ENCODE results near the gene WNK2.

Gene WNK2

GRCh38 chr9:93292664-93293328 is 108.9 kb downstream of the WNK2 start:
- no peak for DNase-seq

- DNase-seq: no peak
These were observed 110.1 kb downstream of the WNK2 start for GRCh38 chr9:93294011-93294410.

GRCh38 chr9:93295031-93295430 is 111.1 kb downstream of the WNK2 start:
- DNase-seq: peak in 1 of 56 donors; percentile 31

GRCh38 chr9:93295456-93296076 is 111.6 kb downstream of the WNK2 start:
- DNase-seq: no peak

GRCh38 chr9:93296889-93297480 is 113.0 kb downstream of the WNK2 start:
- DNase-seq: no peak

DNA sequence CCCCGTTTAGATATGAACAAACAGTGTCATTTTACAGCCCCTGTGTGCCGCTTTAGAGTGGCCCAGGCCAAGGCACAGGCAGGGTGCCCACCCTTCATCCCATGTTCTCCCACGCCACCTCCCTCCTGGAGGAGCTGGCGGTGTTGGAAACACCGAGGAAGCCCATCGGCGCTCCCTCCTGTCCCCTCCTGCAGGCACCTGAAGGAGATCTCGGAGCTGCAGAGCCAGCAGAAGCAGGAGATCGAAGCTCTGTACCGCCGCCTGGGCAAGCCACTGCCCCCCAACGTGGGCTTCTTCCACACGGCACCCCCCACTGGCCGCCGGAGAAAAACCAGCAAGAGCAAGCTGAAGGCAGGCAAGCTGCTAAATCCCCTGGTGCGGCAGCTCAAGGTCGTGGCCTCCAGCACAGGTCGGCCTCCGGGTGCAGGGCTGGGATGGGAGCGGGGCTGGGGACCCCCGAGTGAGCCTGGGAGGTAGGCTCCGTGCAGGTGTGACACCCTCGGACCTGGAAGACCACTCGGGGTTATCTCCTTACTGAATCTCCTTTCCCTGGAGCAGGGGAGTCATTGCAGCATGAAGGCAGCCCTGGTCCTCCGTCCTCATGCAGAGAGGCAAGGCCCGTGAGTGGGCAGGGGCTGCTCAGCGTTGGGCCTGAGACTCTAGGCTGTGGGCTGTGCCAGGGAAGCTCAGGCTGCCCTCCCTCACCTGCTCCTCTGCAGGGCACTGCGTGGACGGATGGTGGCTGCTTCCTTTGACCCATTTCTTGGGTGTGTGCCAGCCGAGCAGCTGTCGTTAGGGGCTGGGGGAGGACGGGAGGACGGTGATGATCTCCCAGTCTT is 113.9 kb downstream of the WNK2 start:
- DNase-seq: no peak

GRCh38 chr9:93298498-93299417 is 114.8 kb downstream of the WNK2 start:
- no peak for DNase-seq

DNA sequence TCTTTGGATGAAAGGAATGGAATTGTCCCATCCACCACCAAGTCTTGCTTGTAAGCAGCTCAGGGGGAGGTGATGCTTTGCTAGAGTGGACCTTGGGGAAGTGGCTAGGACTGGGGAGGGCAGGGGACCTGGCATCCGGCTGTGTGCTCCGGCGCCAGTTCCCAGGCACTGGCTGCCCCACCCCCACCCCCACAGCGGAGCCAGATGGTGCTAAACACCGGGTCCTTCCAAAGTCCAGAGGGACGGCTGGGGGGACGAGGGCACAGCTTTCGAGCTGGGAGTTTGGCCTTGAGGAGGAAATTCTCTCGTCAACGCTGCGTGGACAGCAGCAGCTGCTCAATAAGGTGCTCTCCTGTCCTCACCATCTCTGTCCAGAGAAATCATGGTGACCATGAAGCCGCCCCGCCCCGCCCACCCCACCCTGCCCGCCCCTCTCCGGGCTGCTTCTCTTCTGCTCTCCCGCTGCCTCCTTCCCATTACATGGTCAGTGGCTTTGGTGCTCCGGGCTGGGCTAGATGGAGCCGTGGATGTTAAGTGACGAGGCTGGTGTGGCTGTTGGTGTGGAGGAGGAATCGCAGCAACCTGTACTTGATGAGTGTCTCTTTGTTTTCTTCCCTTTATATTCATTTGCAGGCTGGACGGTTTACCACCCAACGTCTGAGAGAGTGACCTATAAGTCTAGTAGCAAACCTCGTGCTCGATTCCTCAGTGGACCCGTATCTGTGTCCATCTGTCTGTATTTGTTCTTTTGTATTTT is 115.7 kb downstream of the WNK2 start:
- peak in 5 of 56 donors; percentile 16 to 42 (median 31) for DNase-seq

GRCh38 chr9:93300175-93300572 is 116.2 kb downstream of the WNK2 start:
- no peak for DNase-seq

DNA sequence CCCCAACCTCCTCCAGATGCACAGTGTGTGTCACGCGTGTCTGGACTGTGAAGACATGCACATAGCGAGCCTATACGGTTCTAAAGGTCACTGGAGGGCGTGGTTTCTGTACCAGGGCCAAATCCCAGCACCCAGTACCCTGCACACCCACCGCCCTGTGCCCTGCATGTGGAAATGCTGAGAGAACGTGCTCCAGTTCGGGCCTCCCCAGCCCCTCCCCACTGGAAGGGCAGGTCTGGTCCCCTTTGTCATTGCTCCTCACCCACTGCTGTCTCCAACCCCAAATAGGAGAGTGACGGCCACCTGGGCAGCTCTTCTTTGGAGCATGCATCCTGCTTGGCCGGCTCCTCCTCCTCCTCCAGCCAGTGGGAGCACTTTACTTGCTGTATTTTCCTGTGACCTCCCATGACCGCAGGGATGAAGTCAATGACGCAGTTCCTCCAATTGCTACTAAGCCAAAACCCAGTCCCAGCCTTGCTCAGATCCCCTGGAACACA is 116.7 kb downstream of the WNK2 start:
- no peak for DNase-seq

DNA sequence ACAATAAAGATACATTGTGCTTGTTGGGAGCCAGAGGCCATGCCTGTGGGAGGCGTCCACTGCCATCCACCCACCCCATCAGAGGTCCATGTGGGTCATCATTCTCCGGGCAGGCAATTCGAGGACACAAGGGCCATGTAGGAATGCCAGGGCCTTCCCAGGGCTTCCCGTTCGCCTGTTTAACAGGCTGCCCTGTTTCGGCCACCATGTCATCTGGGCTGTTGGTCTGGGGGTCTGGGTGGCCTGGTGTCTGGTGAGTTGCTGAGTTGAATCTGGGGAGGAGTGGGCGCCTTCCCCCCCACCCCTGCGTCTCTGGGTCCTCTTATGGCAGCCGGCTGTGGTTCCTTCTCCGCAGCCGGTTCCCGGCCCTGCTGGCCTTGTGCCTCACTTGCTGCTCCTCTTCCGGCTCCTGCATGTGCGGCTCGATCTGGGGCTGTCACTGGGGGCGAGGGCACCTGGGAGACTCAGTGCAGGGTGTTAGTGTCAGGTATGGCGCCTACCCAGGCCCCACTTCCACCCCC is 117.4 kb downstream of the WNK2 start:
- DNase-seq: no peak

DNA sequence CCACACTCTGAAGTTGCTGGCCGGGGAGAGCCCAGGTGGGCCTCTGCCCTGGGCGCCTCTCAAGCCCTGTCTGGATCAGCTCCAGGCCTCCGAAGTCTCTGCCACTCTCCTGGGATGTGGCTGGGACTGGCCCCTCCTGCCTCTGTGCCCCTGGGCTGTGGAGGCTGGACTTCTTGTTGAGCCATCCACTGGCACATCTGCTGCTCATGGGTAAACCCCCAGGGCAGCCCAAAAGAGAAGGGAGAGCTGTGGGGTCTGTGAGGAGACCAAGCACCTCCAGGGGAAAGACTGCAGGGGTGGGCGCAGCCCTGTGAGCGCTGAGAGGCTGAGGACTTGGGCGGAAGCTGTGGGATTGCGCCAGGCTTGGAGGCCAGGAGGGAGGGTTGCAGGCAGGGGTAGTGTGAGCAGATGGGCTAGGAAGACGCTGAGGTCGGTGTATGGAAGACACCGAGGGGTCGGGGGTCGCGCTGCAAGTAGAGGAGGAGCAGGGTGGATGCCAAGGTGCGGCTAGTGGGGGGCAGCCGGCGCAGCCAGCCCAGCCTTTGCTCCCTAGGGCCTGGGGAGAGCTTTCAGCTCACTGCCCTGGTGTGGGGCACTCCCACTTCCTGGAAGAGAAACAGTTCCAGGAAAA is 118.1 kb downstream of the WNK2 start:
- DNase-seq: no peak

DNA sequence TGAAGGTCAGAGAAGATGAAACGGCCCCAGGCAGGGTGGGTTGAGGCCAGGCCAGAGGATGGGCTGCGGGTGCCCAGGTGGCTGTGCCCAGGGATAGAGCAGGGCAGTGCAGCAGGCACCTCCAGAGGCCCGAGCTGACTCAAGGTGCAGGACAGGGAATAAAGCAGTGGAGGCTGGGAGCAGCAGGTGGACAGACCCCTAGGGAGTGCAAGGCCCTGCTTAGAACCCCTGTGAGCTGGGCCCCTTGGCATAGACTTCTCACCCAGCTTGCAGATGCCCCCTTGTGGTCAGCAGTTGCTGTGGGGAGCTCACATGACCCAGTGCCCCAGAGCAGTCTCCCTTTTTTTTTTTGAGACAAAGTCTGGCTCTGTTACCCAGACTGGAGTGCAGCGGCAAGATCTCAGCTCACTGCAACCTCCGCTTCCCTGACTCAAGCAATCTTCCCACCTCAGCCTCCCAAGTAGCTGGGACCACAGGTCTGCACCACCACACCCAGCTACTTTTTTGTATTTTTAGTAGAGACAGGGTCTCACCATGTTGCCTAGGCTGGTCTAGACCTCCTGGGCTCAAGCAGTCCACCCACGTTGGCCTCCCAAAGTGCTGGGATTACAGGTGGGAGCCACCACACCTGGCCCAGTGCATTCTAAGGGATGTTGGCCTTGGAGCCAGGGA is 118.8 kb downstream of the WNK2 start:
- DNase-seq: peak in 7 of 56 donors; percentile 17 to 45 (median 28)

- DNase-seq: no peak
These were observed 119.4 kb downstream of the WNK2 start for GRCh38 chr9:93303258-93303771.

DNA sequence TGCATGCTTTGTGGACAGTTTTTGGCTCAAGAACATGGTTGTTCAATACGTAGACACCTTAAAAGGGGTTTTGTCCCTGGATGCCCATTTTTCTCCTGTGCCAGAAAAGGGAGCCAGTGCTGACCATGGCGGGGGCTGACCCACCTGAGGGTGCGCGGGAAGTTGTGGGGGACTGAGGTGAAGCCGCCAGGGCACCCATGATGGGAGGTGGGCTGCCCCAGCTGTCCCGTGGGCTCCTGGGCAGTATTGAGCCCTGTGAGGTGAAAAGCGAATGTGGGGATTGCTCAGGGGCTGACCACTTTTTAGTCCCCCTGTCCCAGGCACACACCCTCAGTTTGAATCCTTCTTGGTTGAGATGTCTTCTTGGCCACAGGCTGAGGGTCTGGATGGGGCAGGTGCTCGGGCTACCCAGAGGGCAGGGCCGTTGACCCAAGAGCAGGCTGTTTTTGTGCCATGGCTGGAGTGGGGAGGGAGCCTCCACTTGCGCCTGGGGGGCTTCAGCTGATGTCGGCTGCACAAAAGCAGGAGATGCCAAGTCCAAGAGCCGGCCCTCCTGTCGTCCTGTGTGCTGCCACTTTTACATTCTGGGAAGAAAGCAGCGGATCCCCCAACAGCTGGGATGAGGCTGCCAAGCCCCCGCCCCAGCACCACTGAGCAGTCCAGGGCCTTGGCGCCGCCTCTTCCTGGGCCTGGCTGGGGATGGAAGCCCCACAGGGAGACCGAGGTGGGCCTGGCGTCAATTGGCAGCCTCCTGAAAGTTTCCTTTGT is 120.1 kb downstream of the WNK2 start:
- DNase-seq: no peak

DNA sequence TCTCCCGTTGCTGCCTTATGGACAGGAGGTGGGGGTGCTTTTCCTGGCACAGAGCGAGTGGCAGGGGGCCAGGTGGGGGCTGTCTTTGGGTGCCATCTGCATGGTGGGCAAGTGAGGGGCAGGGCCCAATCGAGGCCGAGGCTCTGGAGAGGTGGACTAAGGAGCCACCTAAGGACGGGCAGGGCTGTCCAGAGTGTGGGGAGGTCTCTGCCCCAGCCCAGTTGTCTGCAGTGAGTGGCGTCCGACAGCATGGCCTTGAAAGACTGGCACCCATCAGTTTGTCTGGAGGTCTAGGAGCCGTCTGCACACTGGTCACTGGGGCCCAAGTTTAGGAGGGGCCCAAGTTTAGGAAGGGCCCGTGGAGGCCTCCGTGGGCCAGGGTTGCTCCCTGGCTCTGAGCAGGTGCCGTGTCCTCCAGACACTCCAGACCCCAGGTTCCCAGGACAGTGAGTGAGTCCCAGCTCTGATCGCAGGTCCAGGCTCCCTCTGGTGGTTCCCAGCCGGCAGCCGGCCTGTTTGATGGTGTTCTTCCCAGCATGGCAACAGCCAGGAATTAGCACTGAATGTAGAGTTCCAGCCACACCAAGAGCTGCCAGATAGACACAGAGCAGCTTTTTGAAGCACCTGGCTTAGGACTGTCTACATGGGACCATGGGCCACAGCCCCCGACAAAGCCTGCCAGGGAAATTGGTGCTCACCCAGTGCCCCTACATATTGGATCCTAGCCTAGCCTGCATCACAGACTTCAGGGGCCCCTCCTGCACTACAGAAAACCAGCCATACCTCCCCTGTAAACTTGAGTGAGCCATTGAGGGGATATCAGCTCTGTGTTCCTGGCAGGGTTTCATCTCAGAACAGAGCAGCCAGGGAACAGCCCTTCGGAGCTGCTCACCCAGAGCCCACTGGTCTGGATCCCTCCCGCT is 120.9 kb downstream of the WNK2 start:
- peak in 42 of 56 donors; percentile 9 to 78 (median 42) for DNase-seq
